GM18499 (cell line): ENCODE measurements around the gene TDRD10.
"Not testable (repeated sequence)": the region's sequence is repeated elsewhere in the genome, so short reads cannot be mapped to it uniquely, and the experiment has no call there.

Experiments used
- ATAC-seq: cut with Tn5 transposase; IDR thresholded peaks from one replicate; pipeline ENCODE4 v1.9.1; 2021; ENCODE audit warnings: moderate number of reproducible peaks; ENCODE audit not compliant: insufficient read depth, unreplicated experiment

TDRD10 gene

GRCh38 chr1:154503898-154504297 is 1.9 kb downstream of the TDRD10 start:
- no peak for ATAC-seq

GRCh38 chr1:154512760-154513159 is 10.7 kb downstream of the TDRD10 start:
- ATAC-seq = no peak

- ATAC-seq = no peak
Measured at GRCh38 chr1:154514066-154514553, 12.1 kb downstream of the TDRD10 start.

- no peak for ATAC-seq
Measured at GRCh38 chr1:154517661-154518060, 15.6 kb downstream of the TDRD10 start.

GRCh38 chr1:154519591-154519991 is 17.6 kb downstream of the TDRD10 start:
- ATAC-seq = no peak

GRCh38 chr1:154520333-154520732 is 18.3 kb downstream of the TDRD10 start:
- no peak for ATAC-seq

- ATAC-seq = no peak
Measured at GRCh38 chr1:154521695-154522094, 19.7 kb downstream of the TDRD10 start.

- ATAC-seq = no peak
Measured at GRCh38 chr1:154524881-154525280, 22.9 kb downstream of the TDRD10 start.

- no peak for ATAC-seq
Measured at GRCh38 chr1:154527192-154527591, 25.2 kb downstream of the TDRD10 start.

GRCh38 chr1:154529308-154529707 is 27.3 kb downstream of the TDRD10 start:
- no peak for ATAC-seq

- not testable (repeated sequence) for ATAC-seq
Measured at GRCh38 chr1:154531950-154532349, 29.9 kb downstream of the TDRD10 start.

GRCh38 chr1:154533952-154534844 is 32.2 kb downstream of the TDRD10 start:
- ATAC-seq = no peak

GRCh38 chr1:154536570-154536969 is 34.6 kb downstream of the TDRD10 start:
- ATAC-seq = no peak

- no peak for ATAC-seq
Measured at GRCh38 chr1:154539486-154540483, 37.8 kb downstream of the TDRD10 start.

GRCh38 chr1:154541231-154541630 is 39.2 kb downstream of the TDRD10 start:
- no peak for ATAC-seq

- ATAC-seq = no peak
Measured at GRCh38 chr1:154546264-154547063, 44.4 kb downstream of the TDRD10 start.

GRCh38 chr1:154547105-154547732 is 45.2 kb downstream of the TDRD10 start:
- ATAC-seq = no peak

- ATAC-seq = no peak
Measured at GRCh38 chr1:154548028-154548427, 46.0 kb downstream of the TDRD10 start.

GRCh38 chr1:154549202-154549770 is 47.3 kb downstream of the TDRD10 start:
- no peak for ATAC-seq
